Fibroblast of pulmonary artery (primary cell): ENCODE results near the gene SQSTM1.

Experiments
- DNase-seq: peaks from one replicate; pipeline ENCODE4 v3.0.0-alpha.2; 2010; ENCODE audit warnings: low read depth
- H3K4me3 ChIP-seq: replicated peaks from 2 replicates; pipeline ENCODE4 v1.5.1; 2011; ENCODE audit warnings: low read depth, mild to moderate bottlenecking, control low read depth, low read length, moderate library complexity
- TF ChIP-seq, protein P1 (sequence below): IDR thresholded peaks from 2 replicates; pipeline ENCODE4 v1.5.1; 2011; ENCODE audit warnings: mild to moderate bottlenecking, control low read depth, low read length, inconsistent platforms; ENCODE audit errors: missing control alignments

Gene SQSTM1

DNA sequence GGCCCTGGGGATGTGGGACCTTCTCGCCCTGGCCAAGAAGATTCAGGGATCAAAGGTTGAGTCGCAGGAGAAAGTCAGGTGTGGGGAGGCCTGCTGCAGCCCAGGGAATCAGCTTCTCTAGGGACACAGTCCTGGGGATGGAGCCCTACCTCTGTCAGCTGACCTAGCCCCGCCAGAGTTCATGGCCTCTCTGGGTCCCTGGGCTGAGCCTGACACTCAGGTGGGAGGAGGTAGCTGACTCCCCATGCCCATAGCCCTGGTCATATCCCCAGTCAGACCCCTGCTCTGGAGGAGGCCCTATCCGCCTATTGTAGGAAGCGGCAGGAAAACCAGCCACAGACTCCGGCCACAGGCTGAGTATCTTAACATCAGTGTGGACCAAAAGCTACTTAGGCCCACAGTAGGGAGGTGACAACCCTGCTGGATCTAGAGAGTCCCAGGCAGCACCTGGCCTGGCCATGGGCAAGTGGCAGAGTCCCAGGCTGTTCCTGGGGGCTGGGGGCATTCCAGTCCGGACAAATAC lies 52.9 kb downstream of the SQSTM1 start:
- H3K4me3 ChIP-seq: no peak overlapping the region
- TF ChIP-seq, protein P1, sequence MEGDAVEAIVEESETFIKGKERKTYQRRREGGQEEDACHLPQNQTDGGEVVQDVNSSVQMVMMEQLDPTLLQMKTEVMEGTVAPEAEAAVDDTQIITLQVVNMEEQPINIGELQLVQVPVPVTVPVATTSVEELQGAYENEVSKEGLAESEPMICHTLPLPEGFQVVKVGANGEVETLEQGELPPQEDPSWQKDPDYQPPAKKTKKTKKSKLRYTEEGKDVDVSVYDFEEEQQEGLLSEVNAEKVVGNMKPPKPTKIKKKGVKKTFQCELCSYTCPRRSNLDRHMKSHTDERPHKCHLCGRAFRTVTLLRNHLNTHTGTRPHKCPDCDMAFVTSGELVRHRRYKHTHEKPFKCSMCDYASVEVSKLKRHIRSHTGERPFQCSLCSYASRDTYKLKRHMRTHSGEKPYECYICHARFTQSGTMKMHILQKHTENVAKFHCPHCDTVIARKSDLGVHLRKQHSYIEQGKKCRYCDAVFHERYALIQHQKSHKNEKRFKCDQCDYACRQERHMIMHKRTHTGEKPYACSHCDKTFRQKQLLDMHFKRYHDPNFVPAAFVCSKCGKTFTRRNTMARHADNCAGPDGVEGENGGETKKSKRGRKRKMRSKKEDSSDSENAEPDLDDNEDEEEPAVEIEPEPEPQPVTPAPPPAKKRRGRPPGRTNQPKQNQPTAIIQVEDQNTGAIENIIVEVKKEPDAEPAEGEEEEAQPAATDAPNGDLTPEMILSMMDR: no peak
- no peak for DNase-seq

GRCh38 chr5:179874136-179874535 lies 53.4 kb downstream of the SQSTM1 start:
- TF ChIP-seq, protein P1: no peak
- no peak overlapping the region for H3K4me3 ChIP-seq
- no peak for DNase-seq

DNA sequence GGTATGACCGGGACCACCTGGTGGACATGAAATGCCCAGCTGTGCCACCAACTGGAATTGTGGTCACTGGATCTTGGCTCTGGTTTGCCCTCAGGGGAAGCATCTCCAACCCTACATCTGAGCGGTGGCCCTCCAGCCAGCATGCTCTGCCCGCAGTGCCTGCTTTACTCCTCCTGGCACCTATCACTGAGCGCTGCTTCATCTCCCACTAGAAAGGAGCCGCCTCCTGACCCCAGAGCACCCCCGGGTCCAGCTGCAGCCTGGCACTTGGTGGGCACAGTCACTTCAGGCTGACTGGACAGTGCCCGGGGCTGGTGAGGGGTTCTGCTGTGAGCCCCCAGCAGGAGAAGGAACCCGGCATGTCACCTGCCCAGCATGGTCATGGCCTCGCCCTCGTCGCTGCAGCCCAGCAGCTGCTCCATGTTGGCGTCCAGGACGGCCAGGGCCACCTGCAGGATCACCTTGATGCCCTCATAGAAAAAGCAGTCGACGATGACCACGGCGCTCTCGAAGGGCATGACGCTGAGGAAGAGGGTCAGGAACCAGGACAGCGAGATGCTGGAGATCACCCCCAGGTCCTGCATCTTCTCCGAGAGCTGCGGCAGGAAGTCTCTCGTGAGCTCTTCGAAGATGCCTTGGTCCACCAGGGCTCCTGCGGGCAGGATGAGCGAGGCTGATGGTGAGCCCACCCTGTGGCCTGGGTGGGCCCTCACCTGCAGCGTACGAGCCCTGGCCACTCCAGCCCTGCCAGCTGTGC lies 54.0 kb downstream of the SQSTM1 start:
- TF ChIP-seq, protein P1: no peak
- H3K4me3 ChIP-seq: no peak overlapping the region
- no peak for DNase-seq

DNA sequence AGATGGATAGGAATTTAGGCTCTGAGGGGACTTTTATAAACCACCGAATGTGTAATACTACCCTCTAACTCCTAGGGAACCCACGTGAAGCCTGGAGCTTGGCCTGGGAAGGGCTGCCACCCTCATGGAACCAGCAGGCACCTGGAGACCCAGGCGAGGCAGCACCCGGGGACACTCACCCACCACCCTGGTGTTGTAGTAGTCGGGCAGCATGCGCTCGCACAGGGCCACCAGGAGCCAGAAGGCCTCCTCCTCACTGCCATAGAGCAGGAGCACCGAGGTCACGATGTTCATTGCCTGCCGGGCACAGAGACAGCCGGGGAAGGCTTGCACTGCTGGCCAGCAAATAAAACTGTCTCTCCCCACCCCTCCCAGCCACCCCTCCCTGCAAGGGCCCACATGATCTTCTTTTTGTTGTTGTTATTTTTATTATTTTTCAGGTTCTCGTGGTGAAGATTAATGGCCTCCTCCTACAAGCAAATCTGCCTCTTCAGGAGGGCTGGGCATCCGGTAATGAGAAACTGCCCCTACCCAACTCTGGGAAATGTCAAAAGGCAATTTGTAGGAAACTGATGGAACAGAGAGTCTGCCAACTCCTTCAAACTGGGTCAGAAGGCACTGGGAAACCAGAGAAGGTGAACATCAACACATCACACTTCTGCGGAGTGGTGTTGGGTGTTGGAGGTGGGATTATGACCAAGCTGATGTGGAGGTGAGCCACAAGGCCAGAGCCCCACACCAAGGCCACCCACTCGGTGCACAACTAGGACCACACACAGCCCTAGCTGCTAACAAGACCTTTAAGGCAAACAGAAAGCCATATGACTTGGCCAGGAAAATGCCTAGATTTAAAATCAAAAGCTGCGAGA lies 55.3 kb downstream of the SQSTM1 start:
- no peak for DNase-seq
- H3K4me3 ChIP-seq: no peak overlapping the region
- TF ChIP-seq, protein P1: no peak

GRCh38 chr5:179876610-179876952 lies 55.9 kb downstream of the SQSTM1 start:
- TF ChIP-seq, protein P1: no peak
- H3K4me3 ChIP-seq: no peak overlapping the region
- no peak for DNase-seq

DNA sequence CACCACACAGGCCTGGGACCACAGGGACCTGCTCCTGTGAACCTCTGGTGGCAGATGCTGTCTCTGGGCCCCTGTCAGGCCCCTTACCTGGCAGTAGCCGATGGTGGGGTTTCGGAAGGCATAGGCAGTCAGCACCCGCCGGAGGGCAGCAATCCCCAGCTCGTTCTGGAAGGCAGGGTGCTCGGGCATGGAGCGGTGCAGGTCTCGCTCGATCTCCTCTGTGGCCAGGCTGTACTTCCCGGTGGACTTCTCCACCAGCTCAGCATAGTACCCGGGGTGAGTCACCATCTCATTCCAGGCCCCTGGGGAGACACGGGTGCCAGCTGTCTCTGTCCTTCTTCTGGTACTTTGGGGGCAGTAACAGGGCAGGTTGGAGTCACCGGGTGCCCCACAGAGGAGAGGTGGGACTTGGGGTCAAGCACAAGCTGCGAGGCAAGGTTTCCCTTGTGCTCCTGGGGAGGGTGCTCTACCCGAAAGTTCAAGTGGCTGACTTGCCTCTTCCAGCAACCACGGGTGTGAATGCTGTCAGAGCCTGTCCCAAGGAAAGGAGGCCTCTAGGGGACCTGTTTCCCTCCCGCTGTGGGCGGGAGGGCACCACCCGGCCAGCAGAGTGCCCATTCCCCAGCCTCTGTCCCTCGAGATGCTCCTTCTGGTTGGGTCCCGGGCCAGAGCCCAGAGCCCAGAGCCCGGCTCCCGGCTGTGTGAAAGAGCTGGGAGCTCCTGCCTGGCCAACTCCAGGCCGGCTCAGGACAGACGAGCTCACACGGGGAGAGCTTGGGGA lies 57.7 kb downstream of the SQSTM1 start:
- no peak overlapping the region for H3K4me3 ChIP-seq
- TF ChIP-seq, protein P1: no peak
- DNase-seq: no peak
